CD14-positive monocyte (primary cell): ENCODE data around the gene LCNL1. TPM values are rescaled to one million over a fixed set of nuclear protein-coding genes. Genes with fewer than 3 reads are reported as not detected.
A peak's percentile ranks its signal among the peaks of the same experiment; 100 is the strongest.

Experiments used
- DNase-seq, 3 donors: peaks; one replicate each; pipeline ENCODE4 v3.0.0-alpha.2; 2011 to 2022
- H2AFZ ChIP-seq: 2 replicates; pipeline ENCODE4 v1.6.0; 2012; ENCODE audit warnings: mild to moderate bottlenecking, low read depth, low read length, inconsistent platforms; ENCODE audit not compliant: insufficient read depth, poor library complexity, severe bottlenecking
- H3K27ac ChIP-seq, 2 donors: 1 replicate in 1 of 2; 2 replicates in 1 of 2; pipeline ENCODE4 v1.5.1; 2012 to 2013; ENCODE audit warnings: low read length in 2 of 2, control low read depth in 1 of 2, inconsistent platforms in 1 of 2, low read depth in 1 of 2, mild to moderate bottlenecking in 1 of 2
- H3K27me3 ChIP-seq, 2 donors: one replicate each; pipeline versions ENCODE4 v1.6.0 to v1.6.1; 2011 to 2013; ENCODE audit warnings: low read length in 2 of 2; ENCODE audit not compliant: control insufficient read depth in 2 of 2, insufficient read depth in 2 of 2
- H3K36me3 ChIP-seq, 2 donors: replicated peaks in 1 of 2; 1 replicate in 1 of 2; 2 replicates in 1 of 2; pipeline versions ENCODE4 v1.5.1 to v1.6.1; 2012 to 2013; ENCODE audit warnings: low read length in 2 of 2, control low read depth in 1 of 2, inconsistent platforms in 1 of 2, mild to moderate bottlenecking in 1 of 2; ENCODE audit not compliant: insufficient read depth in 2 of 2, control insufficient read depth in 1 of 2
- H3K4me1 ChIP-seq, 2 donors: 1 replicate in 1 of 2; 2 replicates in 1 of 2; pipeline versions ENCODE4 v1.5.1 to v1.6.1; 2012 to 2013; ENCODE audit warnings: low read length in 2 of 2, control low read depth in 1 of 2, inconsistent platforms in 1 of 2, mild to moderate bottlenecking in 1 of 2, moderate library complexity in 1 of 2; ENCODE audit not compliant: insufficient read depth in 2 of 2, control insufficient read depth in 1 of 2
- H3K4me2 ChIP-seq: replicated peaks from 2 replicates; pipeline ENCODE3; 2012; ENCODE audit warnings: low read length, moderate library complexity, mild to moderate bottlenecking; ENCODE audit not compliant: poor library complexity, severe bottlenecking; ENCODE audit errors: extremely low read depth
- H3K4me3 ChIP-seq, 3 experiments: fragments of 200-600 bp in 1 of 3; sonication (generic) in 1 of 3; replicated peaks in 1 of 3; 1 replicate in 2 of 3; 2 replicates in 1 of 3; pipeline ENCODE4 v1.5.1; 2011 to 2013; ENCODE audit warnings: low read length in 3 of 3, mild to moderate bottlenecking in 3 of 3, control low read depth in 2 of 3, low read depth in 2 of 3, inconsistent platforms in 1 of 3, moderate library complexity in 1 of 3
- H3K79me2 ChIP-seq: 2 replicates; pipeline ENCODE4 v1.6.0; 2012; ENCODE audit warnings: mild to moderate bottlenecking, control low read depth, inconsistent platforms, low read length, moderate library complexity; ENCODE audit not compliant: insufficient read depth
- H3K9ac ChIP-seq: 2 replicates; pipeline ENCODE4 v1.6.0; 2017; ENCODE audit warnings: low read length, mild to moderate bottlenecking; ENCODE audit not compliant: insufficient read depth, poor library complexity, severe bottlenecking
- H3K9me3 ChIP-seq, 2 donors: replicated peaks in 1 of 2; 1 replicate in 1 of 2; 2 replicates in 1 of 2; pipeline versions ENCODE4 v1.5.1 to v1.6.1; 2012 to 2013; ENCODE audit warnings: low read length in 2 of 2, control low read depth in 1 of 2; ENCODE audit not compliant: control insufficient read depth in 1 of 2, insufficient read depth in 1 of 2
- H4K20me1 ChIP-seq: 2 replicates; pipeline ENCODE4 v1.6.0; 2012; ENCODE audit warnings: mild to moderate bottlenecking, low read length, control low read depth, moderate library complexity; ENCODE audit not compliant: insufficient read depth
- H3K27ac Mint-ChIP-seq, 7 donors: one replicate each; pipeline ENCODE4 v1.8.0; 2020; ENCODE audit warnings: mild to moderate bottlenecking in 7 of 7, mixed read lengths in 7 of 7, moderate library complexity in 6 of 7, inconsistent platforms in 2 of 7
- H3K27me3 Mint-ChIP-seq, 3 donors: one replicate each; pipeline ENCODE4 v1.8.0; 2021 to 2022; ENCODE audit warnings: low read depth in 3 of 3, mild to moderate bottlenecking in 3 of 3, mixed read lengths in 3 of 3, moderate library complexity in 3 of 3, inconsistent platforms in 1 of 3
- H3K36me3 Mint-ChIP-seq, 2 donors: one replicate each; pipeline ENCODE4 v1.8.0; 2020; ENCODE audit warnings: mixed read lengths in 2 of 2, inconsistent platforms in 1 of 2, mild to moderate bottlenecking in 1 of 2
- H3K4me1 Mint-ChIP-seq: one replicate; pipeline ENCODE4 v1.8.0; 2020; ENCODE audit warnings: mild to moderate bottlenecking, mixed read lengths
- H3K4me3 Mint-ChIP-seq, 2 donors: one replicate each; pipeline ENCODE4 v1.8.0; 2020; ENCODE audit warnings: mild to moderate bottlenecking in 2 of 2, mixed read lengths in 2 of 2, moderate library complexity in 1 of 2
- H3K9me3 Mint-ChIP-seq, 7 donors: one replicate each; pipeline ENCODE4 v1.8.0; 2020 to 2022; ENCODE audit warnings: mixed read lengths in 7 of 7, mild to moderate bottlenecking in 6 of 7, moderate library complexity in 6 of 7, inconsistent platforms in 2 of 7
- CTCF ChIP-seq: fragments of 200-600 bp; IDR thresholded peaks from one replicate; pipeline ENCODE4 v1.8.0; 2022; ENCODE audit warnings: antibody characterized with exemption, mild to moderate bottlenecking
- WGBS: methylation state at CpG from one replicate; pipeline ENCODE4 v1.1.5; 2013; ENCODE audit warnings: missing lambda C conversion rate; ENCODE audit not compliant: insufficient coverage; 5-methylcytosine and 5-hydroxymethylcytosine counted together
- intact Hi-C, 2 donors: fragments of 100-400 bp; cut with micrococcal nuclease; formaldehyde crosslinking; loops; one replicate each; pipeline versions ENCODE4 v1.15.0 to v1.15.1; 2023
- polyA plus RNA-seq, 3 donors: library from polyadenylated mRNA; depleted of rRNA in 1 of 3; unstranded in 2 of 3; stranded (reverse) in 1 of 3; fragments of 300-500 nt in 2 of 3; fragments of >200 nt in 1 of 3; fragmentation: Illumina TruSeq in 2 of 3; gene quantifications; 1 replicate in 2 of 3; 2 replicates in 1 of 3; pipeline ENCODE4 v1.2.3, GENCODE V29; 2012 to 2021

Gene LCNL1
- polyA plus RNA-seq, 3 donors = 0.04 TPM; not detected in 2

GRCh38 chr9:136995362-136995761 lies 12.6 kb downstream of the LCNL1 start:
- H3K27ac ChIP-seq = no peak overlapping the region
- Mint-ChIP-seq H3K27ac (no peak overlapping the region), H3K4me3 (no peak overlapping the region), H3K27me3 (peaks cover 24 to 52% (median 40%) of the 10 kb centered on the region in 3 donors), H3K4me1 (peaks cover 70% of the 10 kb centered on the region), H3K36me3 (peaks cover 10% of the 10 kb centered on the region in 2 donors), H3K9me3 (peaks cover 0 to 17% (median under 1%) of the 10 kb centered on the region in 7 donors)
- H3K79me2 ChIP-seq = peaks cover 20% of the 10 kb centered on the region
- H3K36me3 ChIP-seq = peaks cover 6 to 9% of the 10 kb centered on the region in 2 donors
- peaks cover 71 to 88% of the 10 kb centered on the region in 2 donors for H3K4me1 ChIP-seq
- no peak overlapping the region for H2AFZ ChIP-seq
- H3K4me2 ChIP-seq = no peak overlapping the region
- peaks cover 30% of the 10 kb centered on the region for H4K20me1 ChIP-seq
- DNase-seq = no peak
- H3K4me3 ChIP-seq = no peak overlapping the region
- intact Hi-C loops = loop anchor here in 1 of 2 donors (5.0 kb wide), 1 partner anchor 37 kb away; the partner anchor contains the start of gene FUT7
- H3K9ac ChIP-seq = no peak overlapping the region
- H3K9me3 ChIP-seq = no peaks in the 10 kb centered on the region
- peaks cover 0 to 41% of the 10 kb centered on the region in 2 donors for H3K27me3 ChIP-seq
- no peak for TF ChIP-seq CTCF
- 58% methylated on average over 26 of the region's 30 CpGs for WGBS

- H3K4me3 Mint-ChIP-seq = peak overlapping the region in 1 of 2 donors; percentile 83
- Histone ChIP-seq H3K36me3 (peaks cover 6 to 9% of the 10 kb centered on the region in 2 donors), H3K9me3 (no peaks in the 10 kb centered on the region), H3K27me3 (peaks cover 0 to 41% of the 10 kb centered on the region in 2 donors), H3K9ac (peak overlapping the region; percentile 32), H3K4me3 (peak overlapping the region in 1 of 3 experiments; percentile 49), H4K20me1 (peaks cover 30% of the 10 kb centered on the region), H3K27ac (no peak overlapping the region), H2AFZ (no peak overlapping the region), H3K4me1 (peaks cover 76 to 93% of the 10 kb centered on the region in 2 donors), H3K79me2 (peaks cover 20% of the 10 kb centered on the region), H3K4me2 (peak overlapping the region; percentile 62)
- H3K27me3 Mint-ChIP-seq = peaks cover 23 to 52% (median 39%) of the 10 kb centered on the region in 3 donors
- peaks cover 0 to 15% (median 0%) of the 10 kb centered on the region in 7 donors for H3K9me3 Mint-ChIP-seq
- TF ChIP-seq CTCF = no peak
- intact Hi-C loops = loop anchor here in 1 of 2 donors (5.0 kb wide), 1 partner anchor 36 kb away; the partner anchor contains the start of gene FUT7
- peak overlapping the region in 2 of 7 donors; percentile 20 to 31 for H3K27ac Mint-ChIP-seq
- peaks cover 10 to 12% of the 10 kb centered on the region in 2 donors for H3K36me3 Mint-ChIP-seq
- peaks cover 71% of the 10 kb centered on the region for H3K4me1 Mint-ChIP-seq
- DNase-seq = no peak
- WGBS = 38% methylated on average over 6 of the region's 12 CpGs
Observed at GRCh38 chr9:136995772-136996311, 13.0 kb downstream of the LCNL1 start.
